HG02885 (cell line): ENCODE measurements around the gene ZFYVE28.

Experiments used
- ATAC-seq: cut with Tn5 transposase; IDR thresholded peaks from one replicate; pipeline ENCODE4 v1.9.1; 2021; ENCODE audit warnings: mild to moderate bottlenecking; ENCODE audit not compliant: unreplicated experiment, poor library complexity

ZFYVE28 gene

DNA sequence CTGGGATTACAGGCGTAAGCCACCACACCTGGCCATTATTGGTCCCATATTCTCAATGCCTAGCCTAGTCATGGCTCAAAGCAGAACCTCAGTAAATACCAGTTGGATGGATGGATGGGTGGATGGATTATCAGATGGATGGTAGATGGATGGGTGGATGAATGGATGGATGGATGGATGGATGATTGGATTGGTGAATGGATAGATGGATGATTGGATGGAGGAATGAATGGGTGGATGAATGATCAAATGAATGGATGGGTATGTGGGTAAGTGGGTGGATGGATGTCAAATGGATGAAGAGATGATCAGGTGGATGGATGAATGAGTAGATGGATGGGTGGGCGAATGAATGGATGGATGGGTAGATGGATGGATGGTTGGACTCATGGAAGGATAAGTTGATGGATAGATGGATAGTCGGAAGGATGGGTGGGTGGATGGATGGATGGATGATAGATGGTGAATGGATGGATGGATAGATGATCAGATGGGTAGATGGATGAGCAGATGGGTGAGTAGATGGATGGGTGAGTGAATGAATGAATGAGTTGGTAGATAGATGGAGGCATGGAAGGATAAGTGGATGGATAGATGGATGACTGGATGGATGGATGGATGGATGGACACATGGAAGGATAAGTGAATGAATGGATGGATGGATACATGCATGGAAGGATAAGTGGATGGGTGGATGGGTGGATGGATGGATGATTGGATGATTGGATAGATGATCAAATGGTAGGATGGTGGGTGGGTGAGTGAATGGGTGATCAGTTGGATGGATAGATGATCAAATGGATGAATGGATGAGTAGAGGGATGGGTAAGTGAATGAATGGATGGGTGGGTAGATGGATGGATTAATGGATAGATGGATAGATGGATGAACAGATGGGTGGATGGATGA is 28.5 kb upstream of the ZFYVE28 start:
- ATAC-seq, result no peak

GRCh38 chr4:2445571-2445970 is 27.1 kb upstream of the ZFYVE28 start:
- no peak for ATAC-seq

GRCh38 chr4:2445130-2445529 is 26.7 kb upstream of the ZFYVE28 start:
- no peak for ATAC-seq

GRCh38 chr4:2443956-2444740 is 25.7 kb upstream of the ZFYVE28 start:
- no peak for ATAC-seq

GRCh38 chr4:2443061-2443730 is 24.8 kb upstream of the ZFYVE28 start:
- no peak for ATAC-seq

DNA sequence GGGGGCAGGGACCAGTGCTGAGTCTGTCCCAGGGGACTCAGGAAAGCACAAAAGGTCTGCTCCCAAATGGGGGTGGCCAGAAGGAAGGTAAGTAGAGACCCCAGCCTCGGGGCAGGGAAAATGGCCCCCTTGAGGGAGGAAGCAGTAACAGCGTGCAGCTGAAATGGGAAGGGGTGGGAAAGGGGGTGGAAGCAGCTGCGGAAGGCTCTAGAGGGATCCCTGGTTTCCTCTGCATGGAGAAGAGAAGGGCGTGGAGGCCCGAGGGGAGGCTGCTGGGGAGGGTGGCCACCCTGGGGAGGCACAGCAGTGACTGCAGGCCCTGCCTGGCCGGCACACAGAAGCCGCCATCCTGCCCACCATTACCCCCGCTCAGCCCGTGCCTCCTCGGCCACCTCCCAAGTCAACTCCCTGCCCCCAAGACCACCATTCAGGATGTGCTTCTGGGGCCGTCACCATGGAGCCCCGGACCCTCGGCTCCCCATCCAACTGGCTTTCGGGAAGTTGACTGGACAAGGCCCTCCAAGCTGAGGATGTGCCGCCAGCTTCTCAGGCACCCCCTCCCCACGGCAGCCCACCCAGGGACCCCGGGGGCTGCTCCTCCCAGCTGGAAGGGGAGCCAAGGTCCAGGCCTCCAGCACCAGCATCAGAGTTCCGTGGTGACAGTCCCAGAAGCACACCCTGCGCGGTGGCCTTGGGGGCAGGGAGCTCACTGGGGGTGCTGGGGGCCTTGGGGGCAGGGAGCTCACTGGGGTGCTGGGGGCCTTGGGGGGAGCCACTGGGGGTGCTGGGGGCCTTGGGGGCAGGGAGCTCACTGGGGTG is 23.9 kb upstream of the ZFYVE28 start:
- no peak for ATAC-seq

- ATAC-seq, result peak; percentile 91
Observed at GRCh38 chr4:2441393-2442174, 23.1 kb upstream of the ZFYVE28 start.

DNA sequence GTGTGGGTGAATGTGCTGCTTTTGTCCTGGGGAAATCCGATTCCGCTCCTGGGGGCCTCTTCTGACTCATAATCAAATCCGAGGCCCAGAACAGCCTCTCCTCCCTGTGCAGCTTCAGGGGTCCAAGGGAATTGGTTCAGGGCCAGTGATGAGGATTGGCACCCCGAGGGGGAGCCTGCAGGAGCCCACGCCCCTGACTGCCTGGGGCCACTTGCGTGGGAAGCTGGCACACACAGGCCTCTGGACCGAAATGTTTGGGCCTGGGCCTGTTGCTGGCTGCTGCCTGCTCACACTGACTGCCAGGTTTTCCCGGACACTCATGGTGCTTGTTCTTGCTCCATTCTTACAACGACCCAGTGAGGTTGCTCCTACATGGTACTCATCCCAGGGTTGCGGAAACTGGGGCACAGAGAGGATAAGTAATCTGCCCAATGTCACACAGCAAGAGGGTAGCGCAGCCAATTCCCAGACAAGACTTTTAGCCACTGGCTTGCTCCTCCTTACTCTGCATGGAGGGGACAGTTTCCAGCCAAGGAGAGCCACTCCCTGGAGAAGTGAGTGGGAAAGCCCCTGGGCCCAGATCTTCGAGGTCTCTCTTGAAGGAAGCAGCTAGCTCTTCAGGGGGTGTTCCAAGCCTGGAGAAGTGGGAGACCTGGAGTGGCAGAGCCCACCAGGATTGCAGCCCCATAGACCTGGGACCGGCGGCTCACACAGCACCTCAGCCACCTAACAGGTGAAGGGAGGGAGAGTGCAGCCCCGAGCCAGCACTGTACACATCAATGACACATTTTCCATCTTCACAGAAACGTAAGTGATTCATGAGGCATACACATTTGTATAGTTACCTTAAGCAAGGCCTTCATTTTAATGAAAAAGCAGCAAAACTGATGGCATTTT is 20.6 kb upstream of the ZFYVE28 start:
- no peak for ATAC-seq

DNA sequence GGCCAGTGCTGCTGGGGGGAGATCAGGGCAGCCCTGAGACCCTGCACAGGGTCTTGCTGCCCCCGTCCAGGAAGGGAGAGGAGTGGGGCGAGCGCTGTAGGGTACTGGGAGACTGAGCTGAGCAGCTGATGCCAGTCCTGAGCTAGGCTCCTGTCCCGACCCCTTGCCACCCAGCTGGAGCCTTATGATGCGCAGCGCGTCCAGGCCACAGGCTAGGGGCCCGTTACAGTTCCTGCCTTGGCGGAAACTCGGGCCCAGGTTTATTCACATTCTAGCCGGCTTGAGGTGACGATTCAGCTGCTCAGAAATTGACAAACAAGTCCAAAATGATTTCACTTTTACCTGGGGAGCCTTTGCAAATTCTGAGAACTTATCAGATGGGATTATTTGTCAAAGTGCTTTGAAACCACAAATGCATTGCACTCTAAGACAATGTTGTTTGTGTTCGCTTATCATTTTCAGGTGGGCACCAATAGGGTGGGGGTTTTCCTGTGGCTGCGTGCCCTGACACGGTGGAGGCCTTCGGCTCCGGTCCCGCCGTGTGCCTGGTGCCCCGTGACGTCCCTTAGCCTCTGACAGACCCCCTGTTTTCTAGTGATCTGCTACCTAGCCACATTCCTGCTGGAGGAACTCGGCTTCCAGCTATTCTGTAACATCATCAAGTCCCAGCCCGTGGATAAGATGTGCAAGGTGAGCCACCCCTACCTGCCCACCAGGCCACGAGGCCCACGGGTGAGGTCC is 19.2 kb upstream of the ZFYVE28 start:
- no peak for ATAC-seq

- no peak for ATAC-seq
Observed at GRCh38 chr4:2436761-2437474, 18.5 kb upstream of the ZFYVE28 start.

GRCh38 chr4:2436301-2436700 is 17.9 kb upstream of the ZFYVE28 start:
- ATAC-seq, result no peak

GRCh38 chr4:2434420-2434819 is 16.0 kb upstream of the ZFYVE28 start:
- no peak for ATAC-seq

DNA sequence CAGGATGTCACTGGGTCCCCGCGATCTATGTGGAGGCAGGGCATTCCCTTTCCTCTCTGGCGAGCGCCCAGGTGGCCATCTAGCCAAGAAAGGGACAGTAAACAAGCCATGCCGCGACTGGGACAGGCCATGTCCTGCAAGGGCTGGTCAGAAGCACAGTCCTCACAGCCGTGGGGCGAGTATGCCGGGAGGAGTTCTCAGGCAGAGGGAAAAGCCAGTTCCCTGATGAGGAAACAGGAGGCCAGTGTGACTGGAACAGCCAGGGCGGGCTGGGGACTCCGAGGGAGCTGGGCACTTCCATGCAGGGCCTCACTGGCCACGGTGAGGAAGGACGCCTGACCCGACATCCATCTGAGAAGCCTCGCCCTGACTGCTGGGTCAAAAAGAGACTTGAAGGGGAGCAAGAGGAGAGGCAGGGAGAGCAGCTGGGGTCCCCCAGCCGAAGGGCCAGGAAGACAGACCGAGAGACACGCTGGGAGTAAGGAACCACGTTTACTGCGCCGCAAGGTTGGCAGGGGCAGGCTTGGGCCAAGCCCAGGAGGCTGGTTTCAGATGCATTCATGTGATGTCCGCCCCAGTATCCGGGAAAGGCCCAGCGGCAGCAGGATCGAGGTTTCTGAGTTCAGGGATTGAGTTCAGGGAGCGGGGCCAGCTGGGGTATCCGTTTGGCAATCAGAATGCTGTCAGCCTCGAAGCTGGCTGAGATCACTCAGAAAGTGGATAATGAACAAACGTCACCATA is 15.3 kb upstream of the ZFYVE28 start:
- ATAC-seq, result no peak

- ATAC-seq, result no peak
Observed at GRCh38 chr4:2432991-2433530, 14.6 kb upstream of the ZFYVE28 start.

GRCh38 chr4:2432004-2432403 is 13.6 kb upstream of the ZFYVE28 start:
- no peak for ATAC-seq
